T-cell (primary cell): ENCODE data around the gene FCRL5. TPM values are rescaled to one million over a fixed set of nuclear protein-coding genes. Genes with fewer than 3 reads are reported as not detected.
"Not testable (repeated sequence)": the region's sequence is repeated elsewhere in the genome, so short reads cannot be mapped to it uniquely, and the experiment has no call there.

Experiments
- ATAC-seq, 4 experiments: fragments of 200-7000 bp in 3 of 4; fragments of 150-1000 bp in 1 of 4; cut with Tn5 transposase; replicated peaks in 1 of 4; 1 replicate in 3 of 4; 2 replicates in 1 of 4; pipeline ENCODE4 v1.10.0; 2021; ENCODE audit warnings: moderate library complexity in 3 of 4, mild to moderate bottlenecking in 2 of 4, moderate number of reproducible peaks in 1 of 4
- CTCF ChIA-PET, 2 donors: fragments of 300-600 bp; sonication (Branson Sonifier 250); formaldehyde crosslinking; loops; one replicate each; lab custom pipeline; 2022; ENCODE audit warnings: antibody characterized with exemption in 2 of 2; lab: Charles Lee
- POLR2A ChIA-PET, 2 donors: fragments of 300-600 bp; sonication (Branson Sonifier 250); formaldehyde crosslinking; loops; one replicate each; lab custom pipeline; 2022; ENCODE audit warnings: antibody characterized with exemption in 2 of 2; lab: Charles Lee
- DNase-seq, 35 experiments: peaks; one replicate each; pipeline versions ENCODE4 v3.0.0 to v3.0.0-alpha.2; 2013 to 2023
- H3K27ac ChIP-seq: one replicate; pipeline ENCODE4 v1.5.1; 2013; ENCODE audit warnings: low read length
- H3K27me3 ChIP-seq, 2 experiments: replicated peaks in 1 of 2; 1 replicate in 1 of 2; 2 replicates in 1 of 2; pipeline versions ENCODE4 v1.6.1 to v1.7.0; 2013; ENCODE audit warnings: low read length in 1 of 2, mixed read lengths in 1 of 2; ENCODE audit not compliant: control insufficient read depth in 2 of 2, insufficient read depth in 2 of 2; ENCODE audit errors: extremely low read depth in 1 of 2
- H3K36me3 ChIP-seq, 2 donors: 1 replicate in 1 of 2; 2 replicates in 1 of 2; pipeline versions ENCODE4 v1.6.1 to v1.7.0; 2013; ENCODE audit warnings: low read length in 1 of 2; ENCODE audit not compliant: control insufficient read depth in 2 of 2, insufficient read depth in 1 of 2; ENCODE audit errors: extremely low read depth in 1 of 2
- H3K4me1 ChIP-seq, 2 experiments: 1 replicate in 1 of 2; 2 replicates in 1 of 2; pipeline versions ENCODE4 v1.6.1 to v1.7.0; 2013; ENCODE audit warnings: low read length in 2 of 2, mixed read lengths in 1 of 2; ENCODE audit not compliant: insufficient read depth in 2 of 2, control insufficient read depth in 1 of 2; ENCODE audit errors: extremely low read depth in 1 of 2
- H3K4me3 ChIP-seq, 2 donors: 1 replicate in 1 of 2; 2 replicates in 1 of 2; pipeline versions ENCODE4 v1.5.1 to v1.7.0; 2013; ENCODE audit warnings: mild to moderate bottlenecking in 2 of 2, low read length in 1 of 2, moderate library complexity in 1 of 2; ENCODE audit not compliant: control insufficient read depth in 1 of 2; ENCODE audit errors: extremely low read depth in 1 of 2
- H3K9me3 ChIP-seq: 2 replicates; pipeline ENCODE4 v1.7.0; 2013
- H3K27ac Mint-ChIP-seq, 2 donors: one replicate each; pipeline ENCODE4 v1.8.0; 2020 to 2021; ENCODE audit warnings: mild to moderate bottlenecking in 2 of 2, mixed read lengths in 2 of 2
- H3K27me3 Mint-ChIP-seq, 2 donors: one replicate each; pipeline ENCODE4 v1.8.0; 2021 to 2022; ENCODE audit warnings: mixed read lengths in 2 of 2
- H3K36me3 Mint-ChIP-seq: one replicate; pipeline ENCODE4 v1.8.0; 2021; ENCODE audit warnings: mixed read lengths
- H3K4me1 Mint-ChIP-seq, 3 donors: one replicate each; pipeline ENCODE4 v1.8.0; 2020 to 2022; ENCODE audit warnings: mixed read lengths in 3 of 3, mild to moderate bottlenecking in 1 of 3
- H3K4me3 Mint-ChIP-seq, 3 donors: one replicate each; pipeline ENCODE4 v1.8.0; 2020 to 2022; ENCODE audit warnings: mild to moderate bottlenecking in 3 of 3, mixed read lengths in 3 of 3, moderate library complexity in 3 of 3
- H3K9me3 Mint-ChIP-seq, 3 donors: one replicate each; pipeline ENCODE4 v1.8.0; 2020 to 2022; ENCODE audit warnings: mixed read lengths in 3 of 3
- WGBS: methylation state at CpG from one replicate; pipeline ENCODE4 v1.1.5; 2013; ENCODE audit warnings: missing lambda C conversion rate; ENCODE audit not compliant: insufficient coverage; 5-methylcytosine and 5-hydroxymethylcytosine counted together
- total RNA-seq, 35 experiments: library from RNA in 6 of 35; stranded (reverse) in 6 of 35; fragments of 120-200 nt in 1 of 35; gene quantifications; one replicate each; pipeline versions ENCODE4 v1.2.1 to v1.2.4 and lab custom pipeline; 2013 to 2026

FCRL5 gene
- total RNA-seq, 5 donors from 2014 or later (not counting 1 experiment from before 2014, with no cell fraction given), result 0.28 to 1.6 (median 0.76) TPM

GRCh38 chr1:157487096-157487495, 65.2 kb downstream of the FCRL5 start:
- no peaks in the 10 kb centered on the region for H3K4me1 ChIP-seq
- Mint-ChIP-seq H3K9me3 (no peaks in the 10 kb centered on the region), H3K27me3 (peaks cover 7 to 10% of the 10 kb centered on the region in 2 donors), H3K27ac (no peak overlapping the region), H3K36me3 (no peaks in the 10 kb centered on the region), H3K4me1 (no peaks in the 10 kb centered on the region), H3K4me3 (no peak overlapping the region)
- peaks cover 0 to 10% of the 10 kb centered on the region in 2 experiments for H3K27me3 ChIP-seq
- WGBS, result no CpG with 5 or more reads among the region's 2 CpGs
- ChIA-PET POLR2A (no interaction called here), CTCF (no interaction called here)
- no peak for ATAC-seq
- no peak for DNase-seq
- H3K9me3 ChIP-seq, result no peaks in the 10 kb centered on the region
- H3K36me3 ChIP-seq, result no peaks in the 10 kb centered on the region
- no peak overlapping the region for H3K4me3 ChIP-seq
- H3K27ac ChIP-seq, result no peak overlapping the region

- H3K27me3 Mint-ChIP-seq, POLR2A ChIA-PET, ATAC-seq, H3K9me3 ChIP-seq, H3K4me1 Mint-ChIP-seq, H3K27ac ChIP-seq, H3K4me1 ChIP-seq, H3K4me3 Mint-ChIP-seq, H3K9me3 Mint-ChIP-seq, H3K27ac Mint-ChIP-seq, H3K36me3 ChIP-seq, H3K4me3 ChIP-seq, DNase-seq, H3K36me3 Mint-ChIP-seq, H3K27me3 ChIP-seq: not testable (repeated sequence)
- 59% methylated on average over 2 of the region's 2 CpGs for WGBS
- CTCF ChIA-PET, result interaction anchor here in 1 of 2 donors (0.6 kb wide), 1 partner anchor 510 kb away, joined by 3 read pairs; no protein-coding TSS in a partner anchor
Measured at GRCh38 chr1:157486400-157486799, 65.9 kb downstream of the FCRL5 start.

GRCh38 chr1:157485793-157486192, 66.5 kb downstream of the FCRL5 start:
- Histone ChIP-seq H3K36me3 (no peaks in the 10 kb centered on the region), H3K4me1 (no peaks in the 10 kb centered on the region), H3K27ac (no peak overlapping the region), H3K9me3 (no peaks in the 10 kb centered on the region), H3K4me3 (no peak overlapping the region), H3K27me3 (peaks cover 0 to 5% of the 10 kb centered on the region in 2 experiments)
- ChIA-PET CTCF (no interaction called here), POLR2A (no interaction called here)
- DNase-seq (no peak), ATAC-seq (no peak)
- no peaks in the 10 kb centered on the region for H3K36me3 Mint-ChIP-seq
- H3K4me3 Mint-ChIP-seq, result no peak overlapping the region
- no peak overlapping the region for H3K27ac Mint-ChIP-seq
- no peaks in the 10 kb centered on the region for H3K4me1 Mint-ChIP-seq
- 73% methylated on average over 3 of the region's 3 CpGs for WGBS
- peaks cover 0 to under 1% (median under 1%) of the 10 kb centered on the region in 3 donors for H3K9me3 Mint-ChIP-seq
- peaks cover 1 to 5% of the 10 kb centered on the region in 2 donors for H3K27me3 Mint-ChIP-seq

GRCh38 chr1:157484573-157484972, 67.7 kb downstream of the FCRL5 start:
- H3K4me3 ChIP-seq, result no peak overlapping the region
- H3K4me1 Mint-ChIP-seq, result no peaks in the 10 kb centered on the region
- no peaks in the 10 kb centered on the region for H3K4me1 ChIP-seq
- ChIA-PET POLR2A (no interaction called here), CTCF (interaction anchor here in 1 of 2 donors (1.0 kb wide), 1 partner anchor 11 kb away, joined by 3 read pairs; no protein-coding TSS in a partner anchor)
- DNase-seq (no peak), ATAC-seq (no peak)
- H3K9me3 Mint-ChIP-seq, result peaks cover 3 to 11% (median 6%) of the 10 kb centered on the region in 3 donors
- no peak overlapping the region for H3K4me3 Mint-ChIP-seq
- H3K9me3 ChIP-seq, result no peaks in the 10 kb centered on the region
- no peaks in the 10 kb centered on the region for H3K36me3 Mint-ChIP-seq
- H3K27me3 Mint-ChIP-seq, result peaks cover 1 to 9% of the 10 kb centered on the region in 2 donors
- no peak overlapping the region for H3K27ac ChIP-seq
- peaks cover 0 to 2% of the 10 kb centered on the region in 2 experiments for H3K27me3 ChIP-seq
- H3K27ac Mint-ChIP-seq, result no peak overlapping the region
- no peaks in the 10 kb centered on the region for H3K36me3 ChIP-seq

GRCh38 chr1:157483635-157484034, 68.7 kb downstream of the FCRL5 start:
- no peak overlapping the region for H3K4me3 Mint-ChIP-seq

GRCh38 chr1:157482717-157483116, 69.6 kb downstream of the FCRL5 start:
- CTCF ChIA-PET, result interaction anchor here in 1 of 2 donors (0.9 kb wide), 1 partner anchor 13 kb away, joined by 3 read pairs; no protein-coding TSS in a partner anchor
- Mint-ChIP-seq H3K36me3 (peaks cover 6% of the 10 kb centered on the region), H3K4me1 (no peaks in the 10 kb centered on the region), H3K27ac (no peak overlapping the region), H3K27me3 (peaks cover 9% of the 10 kb centered on the region in 2 donors), H3K4me3 (no peak overlapping the region), H3K9me3 (peaks cover 15 to 24% (median 15%) of the 10 kb centered on the region in 3 donors)
- H3K27me3 ChIP-seq, result peaks cover 0 to 12% of the 10 kb centered on the region in 2 experiments
- WGBS, result no CpG with 5 or more reads among the region's 2 CpGs
- H3K36me3 ChIP-seq, result no peaks in the 10 kb centered on the region
- POLR2A ChIA-PET, result no interaction called here
- H3K4me3 ChIP-seq, result no peak overlapping the region
- DNase-seq (no peak), ATAC-seq (no peak)
- H3K4me1 ChIP-seq, result no peaks in the 10 kb centered on the region
- no peaks in the 10 kb centered on the region for H3K9me3 ChIP-seq
- H3K27ac ChIP-seq, result no peak overlapping the region

More at GRCh38 chr1:157483635-157484034, 68.7 kb downstream of the FCRL5 start:
- DNase-seq (no peak), ATAC-seq (no peak)
- 100% methylated on average over 2 of the region's 2 CpGs for WGBS
- Mint-ChIP-seq H3K27ac (no peak overlapping the region), H3K4me1 (no peaks in the 10 kb centered on the region), H3K9me3 (peaks cover 7 to 17% (median 10%) of the 10 kb centered on the region in 3 donors), H3K27me3 (peaks cover 9% of the 10 kb centered on the region in 2 donors), H3K36me3 (peaks cover 3% of the 10 kb centered on the region)
- Histone ChIP-seq H3K27me3 (peaks cover 0 to 9% of the 10 kb centered on the region in 2 experiments), H3K4me1 (no peaks in the 10 kb centered on the region), H3K9me3 (no peaks in the 10 kb centered on the region), H3K27ac (no peak overlapping the region), H3K36me3 (no peaks in the 10 kb centered on the region), H3K4me3 (no peak overlapping the region)
- POLR2A ChIA-PET, result no interaction called here
- CTCF ChIA-PET, result no interaction called here
